LNCAP (cell line): ENCODE data around the gene MMP8.

Experiments
- TF ChIP-seq, protein P1 (sequence below): fragments of 450-650 bp; IDR thresholded peaks from 2 replicates; pipeline ENCODE4 v1.5.1; 2017; ENCODE audit warnings: mild to moderate bottlenecking

The MMP8 gene

GRCh38 chr11:102733232-102733875 is 8.6 kb upstream of the MMP8 start:
- TF ChIP-seq, protein P1, sequence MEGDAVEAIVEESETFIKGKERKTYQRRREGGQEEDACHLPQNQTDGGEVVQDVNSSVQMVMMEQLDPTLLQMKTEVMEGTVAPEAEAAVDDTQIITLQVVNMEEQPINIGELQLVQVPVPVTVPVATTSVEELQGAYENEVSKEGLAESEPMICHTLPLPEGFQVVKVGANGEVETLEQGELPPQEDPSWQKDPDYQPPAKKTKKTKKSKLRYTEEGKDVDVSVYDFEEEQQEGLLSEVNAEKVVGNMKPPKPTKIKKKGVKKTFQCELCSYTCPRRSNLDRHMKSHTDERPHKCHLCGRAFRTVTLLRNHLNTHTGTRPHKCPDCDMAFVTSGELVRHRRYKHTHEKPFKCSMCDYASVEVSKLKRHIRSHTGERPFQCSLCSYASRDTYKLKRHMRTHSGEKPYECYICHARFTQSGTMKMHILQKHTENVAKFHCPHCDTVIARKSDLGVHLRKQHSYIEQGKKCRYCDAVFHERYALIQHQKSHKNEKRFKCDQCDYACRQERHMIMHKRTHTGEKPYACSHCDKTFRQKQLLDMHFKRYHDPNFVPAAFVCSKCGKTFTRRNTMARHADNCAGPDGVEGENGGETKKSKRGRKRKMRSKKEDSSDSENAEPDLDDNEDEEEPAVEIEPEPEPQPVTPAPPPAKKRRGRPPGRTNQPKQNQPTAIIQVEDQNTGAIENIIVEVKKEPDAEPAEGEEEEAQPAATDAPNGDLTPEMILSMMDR, result peak; percentile 87

- TF ChIP-seq, protein P1, result no peak
Measured at GRCh38 chr11:102729849-102730815, 5.4 kb upstream of the MMP8 start.

GRCh38 chr11:102727890-102728289 is 3.1 kb upstream of the MMP8 start:
- TF ChIP-seq, protein P1, result no peak

- TF ChIP-seq, protein P1, result no peak
Measured at GRCh38 chr11:102722821-102723220, 1.9 kb downstream of the MMP8 start.

DNA sequence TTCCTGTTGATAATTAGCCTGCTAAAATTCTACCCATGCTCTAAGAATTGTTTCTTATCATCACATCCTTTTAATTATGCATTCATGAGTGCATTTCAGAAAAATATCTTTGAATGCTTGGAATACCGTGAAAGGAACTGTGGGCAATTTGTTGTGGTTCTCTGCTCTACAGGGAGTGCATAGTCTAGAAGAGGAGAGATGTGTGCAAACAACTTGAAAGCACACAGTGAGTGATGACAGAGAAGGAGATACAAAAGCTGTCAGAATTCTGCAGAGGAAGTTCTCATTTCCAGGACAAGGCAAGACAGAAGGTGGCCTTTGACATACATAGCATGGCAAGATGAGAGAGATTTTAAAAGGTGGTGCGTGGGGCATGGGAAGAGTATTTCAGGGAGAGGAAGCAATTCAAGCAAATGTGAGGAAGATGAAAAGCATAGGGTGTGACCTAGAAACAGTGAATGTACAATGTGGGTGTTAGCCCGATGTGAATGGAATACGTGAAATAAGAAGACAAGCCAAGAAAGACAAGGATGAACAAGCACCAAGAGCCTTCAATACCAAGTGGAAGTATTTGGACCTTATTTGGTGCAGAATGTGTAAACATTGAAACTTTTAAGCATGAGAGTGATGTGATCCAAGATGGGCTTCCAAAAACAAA is 5.0 kb downstream of the MMP8 start:
- TF ChIP-seq, protein P1, result no peak

- TF ChIP-seq, protein P1, result no peak
Measured at GRCh38 chr11:102717280-102717679, 7.5 kb downstream of the MMP8 start.

DNA sequence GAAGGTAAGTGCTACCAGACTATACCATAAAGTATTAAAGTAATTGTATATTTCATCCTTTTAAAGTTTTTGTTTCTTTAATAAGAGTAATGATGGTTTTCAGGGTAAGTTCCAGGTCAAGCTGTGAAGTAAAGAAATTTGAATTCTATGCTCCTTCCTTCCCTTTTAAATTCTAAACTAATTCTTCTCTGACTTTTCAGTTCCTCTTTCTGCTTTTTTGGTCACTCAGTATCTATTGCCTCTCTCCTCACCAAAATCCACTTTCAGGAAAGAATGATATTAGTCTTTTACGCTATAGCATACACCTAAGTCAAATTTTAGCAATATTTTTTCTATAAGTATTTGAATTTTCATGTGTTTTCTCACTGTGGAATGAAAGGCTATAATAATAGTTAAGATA is 8.2 kb downstream of the MMP8 start:
- TF ChIP-seq, protein P1, result no peak
